Ovary (tissue), 9 donors: ENCODE data around the gene MALL. TPM values are rescaled to one million over a fixed set of nuclear protein-coding genes. Genes with fewer than 3 reads are reported as not detected.
A peak's percentile ranks its signal among the peaks of the same experiment; 100 is the strongest.
"Not testable (repeated sequence)": the region's sequence is repeated elsewhere in the genome, so short reads cannot be mapped to it uniquely, and the experiment has no call there.

Experiments used
- DNase-seq, 5 donors: peaks; one replicate each; pipeline ENCODE4 v3.0.0-alpha.2; 2019 to 2020
- H3K27ac ChIP-seq, 2 donors: fragments of 200-600 bp; one replicate each; pipeline versions ENCODE4 v1.5.1 to v1.8.0; 2019 to 2022
- H3K27me3 ChIP-seq: fragments of 200-600 bp; one replicate; pipeline ENCODE4 v1.8.0; 2022
- H3K36me3 ChIP-seq: fragments of 200-600 bp; sonication (generic); one replicate; pipeline ENCODE4 v1.5.1; 2019
- H3K4me1 ChIP-seq: one replicate; pipeline ENCODE4 v1.8.1; 2013; ENCODE audit warnings: mild to moderate bottlenecking, moderate library complexity; ENCODE audit not compliant: insufficient read depth
- H3K4me3 ChIP-seq: fragments of 200-600 bp; sonication (generic); one replicate; pipeline ENCODE4 v1.5.1; 2017
- H3K9me3 ChIP-seq, 2 donors: fragments of 200-600 bp in 1 of 2; sonication (generic) in 1 of 2; one replicate each; pipeline versions ENCODE4 v1.5.1 to v1.8.1; 2013 to 2019; ENCODE audit warnings: mild to moderate bottlenecking in 1 of 2, moderate library complexity in 1 of 2
- WGBS, 3 donors: extraction: QIAGEN DNeasy Blood & Tissue Kit in 1 of 3; methylation state at CpG; one replicate each; pipeline versions ENCODE4 v1.1.5 to v1.1.7; 2013 to 2017; 5-methylcytosine and 5-hydroxymethylcytosine counted together
- intact Hi-C, 4 donors: fragments of 100-400 bp; cut with DNase I; formaldehyde crosslinking; loops; one replicate each; pipeline versions ENCODE4 v1.11.0 to v1.15.1; 2022 to 2023
- polyA plus RNA-seq, 2 donors: library from polyadenylated mRNA; stranded (reverse); fragments of 200-250 nt in 1 of 2; fragments of 350-450 nt in 1 of 2; fragmentation: Illumina TruSeq in 1 of 2; extraction: RNeasy Lipid Tissue Mini Kit (QIAGEN cat#74804) in 1 of 2; gene quantifications; one replicate each; pipeline ENCODE4 v1.2.3, GENCODE V29; 2013 to 2014
- total RNA-seq, 7 donors: library from RNA; depleted of rRNA in 2 of 7; stranded (reverse); fragments of >200 nt in 2 of 7; fragmentation: NEBNext Ultra II Directional in 3 of 7; extraction: Animal tissue kit (Norgen Biotek cat#: 25700) in 3 of 7; gene quantifications; one replicate each; pipeline versions ENCODE4 v1.1.0 to v1.2.4, GENCODE V29; 2016 to 2023
- donor health status: DM: no; HTN: no; CAD: no; lungs with moderate emphysema.
- donor health status: DM: no; HTN: no; CAD: no.
- donor health status: Bipolar disorder and iron deficiency.
- donor health status: DM: yes; HTN: yes; CAD: no.
- donor health status: DM: no; HTN: no; CAD: no.
- donor health status: DM: yes; HTN: yes; CAD: no.

Gene MALL
- total and polyA plus RNA-seq, 9 donors, result 0.63 to 20.0 (median 2.4) TPM

- intact Hi-C loops, H3K4me3 ChIP-seq, H3K4me1 ChIP-seq, H3K27me3 ChIP-seq, H3K36me3 ChIP-seq, H3K27ac ChIP-seq, DNase-seq, H3K9me3 ChIP-seq: not testable (repeated sequence)
- 83% methylated on average over 2 of the region's 2 CpGs; no CpG with 5 or more reads in 2 of the 3 donors for WGBS, 3 donors
Observed at GRCh38 chr2:110060550-110060949, 55.1 kb downstream of the MALL start.

GRCh38 chr2:110059694-110060358, 55.8 kb downstream of the MALL start:
- WGBS, 3 donors, result no CpG with 5 or more reads among the region's 1 CpG
- H3K4me1 ChIP-seq, H3K4me3 ChIP-seq, H3K36me3 ChIP-seq, H3K27me3 ChIP-seq, H3K27ac ChIP-seq, DNase-seq, H3K9me3 ChIP-seq, intact Hi-C loops: not testable (repeated sequence)

GRCh38 chr2:110059009-110059693, 56.5 kb downstream of the MALL start:
- no CpG with 5 or more reads among the region's 11 CpGs for WGBS, 3 donors
- H3K4me3 ChIP-seq, DNase-seq, H3K27ac ChIP-seq, H3K36me3 ChIP-seq, H3K9me3 ChIP-seq, H3K4me1 ChIP-seq, intact Hi-C loops, H3K27me3 ChIP-seq: not testable (repeated sequence)

- H3K27me3 ChIP-seq, H3K4me1 ChIP-seq, H3K27ac ChIP-seq, H3K4me3 ChIP-seq, H3K9me3 ChIP-seq, intact Hi-C loops, DNase-seq, H3K36me3 ChIP-seq: not testable (repeated sequence)
Observed at GRCh38 chr2:110058034-110058433, 57.6 kb downstream of the MALL start.

- H3K36me3 ChIP-seq, H3K27me3 ChIP-seq, H3K9me3 ChIP-seq, H3K4me3 ChIP-seq, H3K27ac ChIP-seq, H3K4me1 ChIP-seq, DNase-seq, intact Hi-C loops: not testable (repeated sequence)
- WGBS, 3 donors, result no CpG with 5 or more reads among the region's 8 CpGs
Observed at GRCh38 chr2:110055819-110056408, 59.7 kb downstream of the MALL start.

GRCh38 chr2:110054521-110055407, 60.9 kb downstream of the MALL start:
- H3K36me3 ChIP-seq, H3K27ac ChIP-seq, H3K4me1 ChIP-seq, H3K4me3 ChIP-seq, H3K9me3 ChIP-seq, H3K27me3 ChIP-seq, intact Hi-C loops: not testable (repeated sequence)
- DNase-seq, result peak; percentile 29 to 62 (median 40)
- 0 to 12% (median 7%) methylated on average over 2 to 3 of the region's 11 CpGs for WGBS, 3 donors

- H3K27ac ChIP-seq, H3K27me3 ChIP-seq, H3K4me1 ChIP-seq, H3K36me3 ChIP-seq, DNase-seq, H3K9me3 ChIP-seq, intact Hi-C loops, H3K4me3 ChIP-seq: not testable (repeated sequence)
- WGBS, 3 donors, result no CpG with 5 or more reads among the region's 5 CpGs
Observed at GRCh38 chr2:110053688-110054087, 61.9 kb downstream of the MALL start.

GRCh38 chr2:110052166-110052565, 63.5 kb downstream of the MALL start:
- H3K27me3 ChIP-seq, DNase-seq, H3K36me3 ChIP-seq, H3K4me1 ChIP-seq, H3K27ac ChIP-seq, H3K9me3 ChIP-seq, intact Hi-C loops, H3K4me3 ChIP-seq: not testable (repeated sequence)
- WGBS, 3 donors, result no CpG with 5 or more reads among the region's 4 CpGs

GRCh38 chr2:110050222-110050621, 65.4 kb downstream of the MALL start:
- intact Hi-C loops, H3K27ac ChIP-seq, H3K27me3 ChIP-seq, DNase-seq, H3K4me3 ChIP-seq, H3K36me3 ChIP-seq, H3K9me3 ChIP-seq, H3K4me1 ChIP-seq: not testable (repeated sequence)
- WGBS, 3 donors, result no CpG with 5 or more reads among the region's 5 CpGs

GRCh38 chr2:110049769-110050168, 65.9 kb downstream of the MALL start:
- H3K27me3 ChIP-seq, H3K36me3 ChIP-seq, H3K4me1 ChIP-seq, intact Hi-C loops, H3K9me3 ChIP-seq, DNase-seq, H3K4me3 ChIP-seq, H3K27ac ChIP-seq: not testable (repeated sequence)
- WGBS, 3 donors, result 67% methylated on average over 3 of the region's 5 CpGs; no CpG with 5 or more reads in 1 of the 3 donors
